ENCODE measurements around the gene SLC46A1.

Gene SLC46A1

GRCh38 chr17:28407130-28407973 is 1.3 kb upstream of the SLC46A1 start:
- Histone ChIP-seq H3F3A (ENCODE audit: insufficient read depth) (no peaks in the 10 kb centered on the region), H3K4me2 (ENCODE audit: low read depth, low read length, poor library complexity, severe bottlenecking) (no peak overlapping the region), H3K27me3 (ENCODE audit: low read length) (no peaks in the 10 kb centered on the region), H3K9ac (ENCODE audit: low read length) (no peak overlapping the region), H4K20me1 (ENCODE audit: low read depth, low read length) (no peaks in the 10 kb centered on the region), H3K27ac (ENCODE audit: low read depth, low read length) (no peak overlapping the region), H3K4me3 (ENCODE audit: insufficient read depth, low read length, poor library complexity, severe bottlenecking) (no peak overlapping the region), H3K9me2 (replicated peaks; ENCODE audit: insufficient read depth, low read length) (no peaks in the 10 kb centered on the region), H3K79me2 (ENCODE audit: insufficient read depth, low read length) (no peaks in the 10 kb centered on the region), H3K9me3 (ENCODE audit: insufficient read depth, low read length) (no peaks in the 10 kb centered on the region), H2AFZ (ENCODE audit: low read depth, low read length, severe bottlenecking) (no peak overlapping the region), H3K36me3 (ENCODE audit: low read length) (no peaks in the 10 kb centered on the region)
- TF ChIP-seq EZH2phosphoT487 (conservative IDR thresholded peaks at IDR 0.05; ENCODE audit: low read length), result no peak
- no peak for TF ChIP-seq CTCF (IDR thresholded peaks at IDR 0.05; ENCODE audit: insufficient read depth, low read length, poor library complexity, severe bottlenecking)

GRCh38 chr17:28406473-28406814 is 432 bp upstream of the SLC46A1 start:
- Histone ChIP-seq H3F3A (ENCODE audit: insufficient read depth) (no peaks in the 10 kb centered on the region), H3K36me3 (ENCODE audit: low read length) (no peaks in the 10 kb centered on the region), H4K20me1 (ENCODE audit: low read depth, low read length) (no peaks in the 10 kb centered on the region), H3K4me2 (ENCODE audit: low read depth, low read length, poor library complexity, severe bottlenecking) (peak overlapping the region; percentile 63), H3K79me2 (ENCODE audit: insufficient read depth, low read length) (no peaks in the 10 kb centered on the region), H3K9me3 (ENCODE audit: insufficient read depth, low read length) (no peaks in the 10 kb centered on the region), H3K9me2 (replicated peaks; ENCODE audit: insufficient read depth, low read length) (no peaks in the 10 kb centered on the region), H2AFZ (ENCODE audit: low read depth, low read length, severe bottlenecking) (peak overlapping the region; percentile 92), H3K27me3 (ENCODE audit: low read length) (no peaks in the 10 kb centered on the region), H3K9ac (ENCODE audit: low read length) (peak overlapping the region; percentile 77), H3K27ac (ENCODE audit: low read depth, low read length) (no peak overlapping the region), H3K4me3 (ENCODE audit: insufficient read depth, low read length, poor library complexity, severe bottlenecking) (peak overlapping the region; percentile 62)
- TF ChIP-seq EZH2phosphoT487 (conservative IDR thresholded peaks at IDR 0.05; ENCODE audit: low read length) (no peak), CTCF (IDR thresholded peaks at IDR 0.05; ENCODE audit: insufficient read depth, low read length, poor library complexity, severe bottlenecking) (no peak)

GRCh38 chr17:28404812-28405570 is 1.0 kb downstream of the SLC46A1 start:
- no peaks in the 10 kb centered on the region for H3K9me3 ChIP-seq (ENCODE audit: insufficient read depth, low read length)
- peak overlapping the region; percentile 92 for H2AFZ ChIP-seq (ENCODE audit: low read depth, low read length, severe bottlenecking)
- no peak overlapping the region for H3K27ac ChIP-seq (ENCODE audit: low read depth, low read length)
- H3K79me2 ChIP-seq (ENCODE audit: insufficient read depth, low read length), result no peaks in the 10 kb centered on the region
- no peaks in the 10 kb centered on the region for H4K20me1 ChIP-seq (ENCODE audit: low read depth, low read length)
- no peak for TF ChIP-seq CTCF (IDR thresholded peaks at IDR 0.05; ENCODE audit: insufficient read depth, low read length, poor library complexity, severe bottlenecking)
- TF ChIP-seq EZH2phosphoT487 (conservative IDR thresholded peaks at IDR 0.05; ENCODE audit: low read length), result no peak
- H3K9ac ChIP-seq (ENCODE audit: low read length), result peak overlapping the region; percentile 77
- peak overlapping the region; percentile 62 for H3K4me3 ChIP-seq (ENCODE audit: insufficient read depth, low read length, poor library complexity, severe bottlenecking)
- H3K9me2 ChIP-seq (replicated peaks; ENCODE audit: insufficient read depth, low read length), result no peaks in the 10 kb centered on the region
- H3K4me2 ChIP-seq (ENCODE audit: low read depth, low read length, poor library complexity, severe bottlenecking), result peak overlapping the region; percentile 63
- no peaks in the 10 kb centered on the region for H3F3A ChIP-seq (ENCODE audit: insufficient read depth)
- H3K27me3 ChIP-seq (ENCODE audit: low read length), result no peaks in the 10 kb centered on the region
- H3K36me3 ChIP-seq (ENCODE audit: low read length), result no peaks in the 10 kb centered on the region
